Activated CD4-positive, alpha-beta T cell treated with anti-CD3 and anti-CD28 coated beads for 48 hours (primary cell): Measurements from ENCODE around the gene BOK.
"Not testable (repeated sequence)": the region's sequence is repeated elsewhere in the genome, so short reads cannot be mapped to it uniquely, and the experiment has no call there.

Source experiments
- DNase-seq: peaks from one replicate; pipeline ENCODE4 v3.0.0-alpha.2; 2020

BOK gene

GRCh38 chr2:241558532-241559322 is at the start of gene BOK:
Gene BOK, plus strand, starts transcription at chr2:241558745. Its CDS starts 739 bp downstream, at chr2:241559484.
- no peak for DNase-seq

DNA sequence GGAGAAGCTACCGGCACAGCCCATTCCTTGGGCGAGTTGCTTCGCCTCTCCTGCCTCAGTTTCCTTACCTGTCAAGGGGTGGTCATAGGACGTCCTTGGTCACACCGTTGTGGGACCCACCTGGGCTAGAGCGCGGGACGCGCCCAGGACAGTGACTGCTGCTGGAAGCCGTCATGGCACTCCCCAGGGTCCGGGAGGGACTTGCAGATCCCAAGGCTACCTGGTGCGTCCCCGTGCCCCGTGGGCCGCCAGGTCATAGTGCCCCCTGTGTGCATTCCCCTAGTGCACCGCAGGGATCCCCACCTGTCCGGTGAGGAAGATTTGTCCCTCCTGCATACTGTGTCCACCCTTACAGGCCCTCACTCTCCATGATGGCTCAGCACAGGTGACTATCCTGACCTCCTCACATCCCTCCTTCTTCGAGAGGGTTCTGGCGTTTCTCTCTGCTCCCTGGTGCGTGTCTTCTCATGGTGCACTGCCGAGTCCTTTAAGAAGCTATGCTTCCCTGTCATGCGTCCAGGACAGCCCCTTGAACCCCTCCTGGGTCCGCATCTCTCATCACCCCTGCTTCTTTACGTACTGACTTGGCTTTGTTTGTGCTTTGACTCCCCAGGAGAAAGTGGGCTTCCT is 49.3 kb upstream of the BOK start:
- DNase-seq = no peak

GRCh38 chr2:241511091-241511741 is 47.3 kb upstream of the BOK start:
- DNase-seq = no peak

GRCh38 chr2:241514553-241514952 is 44.0 kb upstream of the BOK start:
- DNase-seq = no peak

DNA sequence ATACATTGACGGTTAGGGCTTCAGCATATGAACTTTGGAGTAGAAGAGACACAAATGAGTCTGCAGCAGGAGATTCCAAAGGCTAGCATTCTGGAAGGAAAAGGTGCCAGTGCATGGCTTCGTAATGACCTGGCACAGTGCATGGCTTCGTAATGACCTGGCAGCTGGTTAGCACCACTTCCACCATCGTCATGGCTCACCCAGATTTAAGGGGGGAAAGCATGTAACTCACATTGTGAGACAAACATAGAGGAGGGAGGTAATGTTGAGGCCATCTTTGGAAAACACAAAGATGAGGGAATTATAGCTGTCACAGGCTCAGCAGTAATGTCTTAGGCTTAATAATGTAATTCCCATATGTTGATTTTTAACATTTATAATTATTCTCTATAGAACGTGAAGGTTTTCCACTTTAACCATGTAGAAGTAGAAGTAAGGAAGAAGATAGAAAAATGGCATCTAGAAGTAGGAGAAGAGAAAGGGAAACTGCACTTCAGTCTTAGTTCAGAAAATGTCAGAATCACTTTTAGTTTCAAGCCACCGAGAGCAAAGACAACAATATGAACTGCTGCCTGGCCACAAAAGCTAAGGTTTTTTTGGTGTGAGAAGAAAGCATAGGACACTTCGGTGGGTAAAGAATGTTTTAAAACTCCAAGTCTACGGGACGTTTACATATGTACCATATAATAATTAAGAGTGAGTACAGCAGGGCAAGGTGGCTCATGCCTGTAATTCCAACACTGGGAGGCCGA is 43.4 kb upstream of the BOK start:
- no peak for DNase-seq

GRCh38 chr2:241516520-241516965 is 42.0 kb upstream of the BOK start:
- no peak for DNase-seq

GRCh38 chr2:241517297-241517696 is 41.2 kb upstream of the BOK start:
- no peak for DNase-seq

- no peak for DNase-seq
Measured at GRCh38 chr2:241519669-241520068, 38.9 kb upstream of the BOK start.

- DNase-seq = no peak
Measured at GRCh38 chr2:241522477-241522876, 36.1 kb upstream of the BOK start.

GRCh38 chr2:241525818-241526780 is 32.4 kb upstream of the BOK start:
- not testable (repeated sequence) for DNase-seq

- no peak for DNase-seq
Measured at GRCh38 chr2:241530571-241530970, 28.0 kb upstream of the BOK start.

DNA sequence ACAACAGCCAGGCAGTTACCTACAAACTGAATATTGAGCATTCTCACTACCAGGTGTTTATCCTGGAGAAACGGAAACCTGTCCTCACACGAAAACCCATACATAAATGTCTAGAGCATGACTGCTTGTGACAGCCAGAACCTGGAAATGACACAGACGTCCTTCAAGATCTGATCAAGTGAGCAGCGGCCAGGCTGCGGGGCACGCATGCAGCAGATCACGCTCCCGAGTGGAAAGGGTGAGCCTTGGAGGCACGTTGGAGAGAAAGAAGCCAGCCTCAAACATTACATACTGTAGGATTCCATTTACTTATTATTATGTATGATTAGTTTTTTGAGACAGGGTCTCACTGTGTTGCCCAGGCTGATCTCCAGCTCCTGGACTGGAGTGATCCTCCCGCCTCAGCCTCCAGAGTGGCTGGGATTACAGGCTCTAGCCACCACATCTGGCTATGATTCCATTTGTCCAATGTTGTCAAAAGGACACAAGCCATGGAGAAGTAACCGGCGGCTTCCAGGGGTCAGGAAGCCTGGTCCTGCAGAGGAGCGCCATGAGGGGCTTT is 27.3 kb upstream of the BOK start:
- DNase-seq = no peak

GRCh38 chr2:241532168-241532567 is 26.4 kb upstream of the BOK start:
- no peak for DNase-seq

- DNase-seq = no peak
Measured at GRCh38 chr2:241532733-241533601, 25.6 kb upstream of the BOK start.

- DNase-seq = no peak
Measured at GRCh38 chr2:241534293-241534692, 24.3 kb upstream of the BOK start.

- no peak for DNase-seq
Measured at GRCh38 chr2:241534701-241535375, 23.7 kb upstream of the BOK start.

DNA sequence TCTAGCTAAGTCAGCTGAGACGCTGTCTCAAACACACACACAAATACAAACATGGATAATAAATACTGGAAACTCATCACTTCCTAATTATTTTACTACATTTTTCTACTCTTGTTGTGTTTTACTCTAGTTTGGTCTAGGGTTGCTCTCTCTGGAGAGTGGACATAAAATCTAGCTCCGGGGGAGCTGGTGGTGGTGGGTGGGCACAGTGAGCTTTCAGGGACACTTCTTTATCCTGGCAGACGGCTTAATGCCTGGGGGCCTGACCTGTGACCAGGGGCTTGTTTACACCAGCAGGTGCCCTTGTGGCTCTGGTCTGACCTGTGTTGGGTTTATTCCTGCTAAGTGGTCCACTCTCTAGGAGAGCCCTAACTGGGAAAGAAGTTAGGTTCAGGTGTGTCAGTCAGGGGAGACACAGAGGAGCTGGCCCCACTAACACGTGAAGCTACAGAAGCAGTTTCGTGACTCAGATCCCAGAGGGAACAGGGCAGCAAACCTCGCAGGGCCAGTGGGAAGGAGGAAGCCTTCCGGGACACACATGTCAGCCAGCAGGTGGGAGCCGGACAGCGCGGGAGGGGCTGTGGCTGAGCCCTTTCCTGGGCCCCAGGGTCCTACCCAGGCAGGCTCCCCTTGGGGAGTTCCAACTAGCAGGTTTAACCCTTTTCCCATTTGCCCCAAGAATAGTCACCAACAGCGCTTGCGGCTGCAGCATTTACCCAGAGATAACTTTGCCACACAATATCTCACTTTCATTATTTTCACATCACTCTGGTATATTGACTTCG is 22.5 kb upstream of the BOK start:
- DNase-seq = no peak

DNA sequence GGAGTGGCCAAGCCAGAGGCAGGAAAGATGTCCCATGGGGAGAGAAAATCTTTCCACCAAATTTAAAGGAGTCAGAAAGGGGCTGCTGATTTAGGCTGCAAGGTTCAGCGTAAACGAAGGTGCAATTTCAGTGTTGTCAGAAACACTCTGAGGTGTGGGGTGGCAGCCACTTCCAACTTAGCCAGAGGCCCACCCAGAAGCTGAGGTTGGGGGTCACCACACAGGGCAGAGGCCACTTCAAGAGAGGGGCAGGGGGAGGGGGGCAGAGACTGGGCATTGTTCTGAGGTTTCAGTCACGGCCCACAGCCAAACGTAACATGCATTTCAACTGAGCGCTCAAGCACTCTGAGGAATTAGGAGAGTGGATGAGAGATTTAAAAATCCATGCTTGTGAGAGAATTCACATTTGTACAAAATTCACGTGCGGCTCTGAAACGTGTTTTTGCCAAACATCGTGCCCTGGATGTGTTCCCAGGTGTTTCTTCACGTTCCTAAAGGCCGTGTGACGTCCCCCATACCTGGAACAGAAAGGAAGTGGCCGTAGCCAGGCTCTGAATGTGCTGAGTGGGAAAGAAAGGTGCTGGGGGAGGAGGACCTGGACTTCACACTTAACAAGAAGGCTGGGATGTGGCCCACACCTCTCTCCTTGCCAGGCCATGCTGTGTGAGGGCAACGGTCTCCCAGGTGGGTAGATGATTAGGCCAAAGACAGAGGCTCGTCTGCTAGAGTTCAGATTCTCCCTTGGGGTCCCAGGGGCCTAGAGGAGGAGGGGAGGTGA is 19.5 kb upstream of the BOK start:
- DNase-seq = no peak
